Mucosa of stomach (tissue), 1 donor: ENCODE results near the gene LMTK2.

ENCODE experiments used
- H3K27me3 ChIP-seq: one replicate; pipeline ENCODE4 v1.7.0; 2013; ENCODE audit warnings: mild to moderate bottlenecking, low read length; ENCODE audit not compliant: control insufficient read depth, insufficient read depth
- H3K36me3 ChIP-seq: one replicate; pipeline ENCODE4 v1.7.0; 2013; ENCODE audit warnings: low read length; ENCODE audit not compliant: control insufficient read depth, insufficient read depth
- H3K4me1 ChIP-seq: one replicate; pipeline ENCODE4 v1.7.0; 2013; ENCODE audit warnings: mild to moderate bottlenecking, low read length; ENCODE audit not compliant: control insufficient read depth, insufficient read depth
- H3K4me3 ChIP-seq: one replicate; pipeline ENCODE4 v1.7.0; 2013; ENCODE audit warnings: low read length
- H3K9ac ChIP-seq: one replicate; pipeline ENCODE4 v1.7.0; 2013; ENCODE audit warnings: mild to moderate bottlenecking, low read length, moderate library complexity
- H3K9me3 ChIP-seq: one replicate; pipeline ENCODE4 v1.7.0; 2013; ENCODE audit warnings: mild to moderate bottlenecking, low read length, moderate library complexity; ENCODE audit not compliant: control insufficient read depth
- donor health status: Pancreatic carcinoma.

Gene LMTK2

DNA sequence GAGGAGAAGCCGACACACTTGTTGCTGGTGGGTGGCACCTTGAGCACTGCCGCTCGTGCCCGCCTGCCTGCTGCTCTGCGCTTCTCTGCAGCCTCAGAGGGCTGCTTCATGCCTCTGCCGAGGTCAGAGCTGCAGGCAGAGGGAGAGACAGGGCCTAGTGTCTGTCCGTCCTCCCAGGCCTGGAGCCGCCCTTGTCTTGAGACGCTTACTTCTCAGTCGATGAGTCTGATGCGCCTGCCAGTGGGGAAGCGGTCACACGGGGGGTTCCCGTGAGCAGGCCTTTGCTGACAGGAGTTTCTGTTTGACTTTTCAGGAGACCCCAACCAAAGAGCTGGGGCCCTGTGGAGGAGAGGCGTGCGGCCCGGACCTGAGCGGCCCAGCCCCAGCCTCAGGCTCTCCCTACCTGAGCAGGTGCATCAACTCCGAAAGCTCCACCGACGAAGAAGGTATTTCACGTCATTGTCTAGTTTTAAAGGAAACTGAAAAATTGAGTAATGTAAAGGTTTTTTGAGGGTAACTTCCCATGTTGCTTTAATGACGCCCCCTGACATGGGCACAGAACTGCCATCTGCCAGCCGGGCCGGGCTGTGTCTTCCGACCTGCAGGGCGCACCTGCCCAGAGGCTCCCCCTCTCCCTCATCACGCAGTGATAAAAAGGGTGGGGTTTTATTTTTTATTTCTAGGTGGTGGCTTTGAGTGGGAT, 96.8 kb downstream of the LMTK2 start:
- Histone ChIP-seq H3K36me3 (no peaks in the 10 kb centered on the region), H3K9ac (no peak overlapping the region), H3K9me3 (no peaks in the 10 kb centered on the region)

DNA sequence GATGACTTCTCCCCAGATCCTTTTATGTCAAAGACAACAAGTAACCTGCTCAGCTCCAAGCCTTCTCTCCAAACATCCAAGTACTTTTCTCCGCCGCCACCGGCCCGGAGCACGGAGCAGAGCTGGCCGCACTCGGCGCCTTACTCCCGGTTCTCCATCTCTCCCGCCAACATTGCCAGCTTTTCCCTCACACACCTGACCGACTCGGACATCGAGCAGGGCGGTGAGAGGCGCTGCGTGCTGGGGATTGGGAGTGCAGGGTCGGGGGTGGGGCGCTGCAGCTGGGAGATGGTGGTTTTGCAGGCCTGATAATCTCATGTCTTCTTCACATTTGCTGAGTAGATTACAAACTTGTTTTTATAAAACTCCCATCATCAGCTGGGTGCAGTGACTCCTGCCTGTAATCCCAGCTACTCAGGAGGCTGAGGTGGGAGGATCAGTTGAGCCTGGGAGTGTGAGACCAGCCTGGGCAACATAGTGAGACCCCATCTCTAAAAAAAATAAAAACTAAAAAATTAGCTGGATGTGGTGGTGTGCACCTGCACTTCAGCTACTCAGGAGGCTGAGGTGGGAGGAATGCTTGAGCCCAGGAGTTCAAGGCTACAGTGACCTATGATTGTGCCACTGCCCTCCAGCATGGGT, 97.4 kb downstream of the LMTK2 start:
- Histone ChIP-seq H3K9me3 (no peaks in the 10 kb centered on the region), H3K27me3 (no peaks in the 10 kb centered on the region), H3K9ac (no peak overlapping the region), H3K36me3 (no peaks in the 10 kb centered on the region), H3K4me1 (peaks cover 12% of the 10 kb centered on the region), H3K4me3 (no peak overlapping the region)

More for the DNA sequence above, 96.8 kb downstream of the LMTK2 start:
- Histone ChIP-seq H3K4me3 (no peak overlapping the region), H3K4me1 (peaks cover 12% of the 10 kb centered on the region), H3K27me3 (no peaks in the 10 kb centered on the region)

DNA sequence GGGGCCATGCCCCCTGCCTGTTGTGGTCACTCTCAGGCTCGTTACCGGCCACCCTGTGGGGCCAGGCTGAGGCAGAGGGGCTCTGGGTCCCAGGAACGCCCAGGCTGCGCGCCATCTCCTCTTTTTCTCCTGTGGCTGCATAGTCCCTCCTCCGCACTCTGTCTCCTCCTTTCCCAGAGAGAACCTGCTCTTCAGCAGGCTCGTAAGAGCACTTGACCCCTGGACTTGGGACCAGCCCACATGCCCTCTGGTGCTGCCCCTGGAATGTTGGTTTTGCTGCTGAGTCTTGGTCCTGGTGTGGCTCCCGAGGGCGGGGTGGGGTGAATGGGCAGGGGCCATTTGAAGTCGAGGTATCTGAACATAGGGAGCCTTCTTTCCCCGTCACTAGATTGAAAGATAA, 98.0 kb downstream of the LMTK2 start:
- no peaks in the 10 kb centered on the region for H3K27me3 ChIP-seq
- no peaks in the 10 kb centered on the region for H3K36me3 ChIP-seq
- peaks cover 12% of the 10 kb centered on the region for H3K4me1 ChIP-seq
- H3K4me3 ChIP-seq, result no peak overlapping the region
- H3K9me3 ChIP-seq, result no peaks in the 10 kb centered on the region
- H3K9ac ChIP-seq, result no peak overlapping the region

DNA sequence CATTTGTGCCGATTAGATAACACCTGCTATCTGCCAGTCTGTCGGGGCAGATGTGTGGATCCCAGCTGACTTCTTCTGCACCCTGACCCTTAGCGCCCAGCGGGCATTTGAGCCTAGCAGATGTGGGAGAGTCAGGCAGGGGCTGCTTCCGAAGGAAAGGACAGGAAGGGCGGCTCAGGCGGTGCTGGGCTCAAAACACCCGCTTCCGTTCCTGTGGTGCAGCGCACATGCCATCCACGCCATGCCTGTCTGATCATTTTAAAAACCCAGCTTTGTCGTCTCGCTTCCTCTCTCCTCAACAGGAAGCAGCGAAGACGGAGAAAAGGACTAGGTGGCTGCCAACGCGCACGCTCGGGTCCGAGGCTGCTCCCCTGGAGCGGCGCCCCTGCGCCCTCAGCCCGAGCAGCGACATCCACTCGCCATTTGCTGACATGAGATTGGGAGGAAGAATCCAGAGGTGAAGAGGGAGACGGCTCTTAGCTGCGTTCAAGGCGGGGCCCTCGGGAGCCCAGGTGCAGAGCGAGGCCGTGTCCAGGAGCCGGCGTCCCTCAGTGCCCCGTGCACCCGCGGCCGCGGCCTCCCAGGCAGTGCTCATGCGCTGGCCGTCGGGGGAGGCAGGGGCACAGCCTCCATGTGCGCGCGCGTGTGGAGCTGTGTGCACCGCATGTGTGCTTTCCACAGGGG, 98.6 kb downstream of the LMTK2 start:
- H3K4me1 ChIP-seq, result peaks cover 12% of the 10 kb centered on the region
- H3K4me3 ChIP-seq, result no peak overlapping the region
- H3K9ac ChIP-seq, result no peak overlapping the region
- H3K27me3 ChIP-seq, result no peaks in the 10 kb centered on the region
- no peaks in the 10 kb centered on the region for H3K9me3 ChIP-seq
- no peaks in the 10 kb centered on the region for H3K36me3 ChIP-seq

DNA sequence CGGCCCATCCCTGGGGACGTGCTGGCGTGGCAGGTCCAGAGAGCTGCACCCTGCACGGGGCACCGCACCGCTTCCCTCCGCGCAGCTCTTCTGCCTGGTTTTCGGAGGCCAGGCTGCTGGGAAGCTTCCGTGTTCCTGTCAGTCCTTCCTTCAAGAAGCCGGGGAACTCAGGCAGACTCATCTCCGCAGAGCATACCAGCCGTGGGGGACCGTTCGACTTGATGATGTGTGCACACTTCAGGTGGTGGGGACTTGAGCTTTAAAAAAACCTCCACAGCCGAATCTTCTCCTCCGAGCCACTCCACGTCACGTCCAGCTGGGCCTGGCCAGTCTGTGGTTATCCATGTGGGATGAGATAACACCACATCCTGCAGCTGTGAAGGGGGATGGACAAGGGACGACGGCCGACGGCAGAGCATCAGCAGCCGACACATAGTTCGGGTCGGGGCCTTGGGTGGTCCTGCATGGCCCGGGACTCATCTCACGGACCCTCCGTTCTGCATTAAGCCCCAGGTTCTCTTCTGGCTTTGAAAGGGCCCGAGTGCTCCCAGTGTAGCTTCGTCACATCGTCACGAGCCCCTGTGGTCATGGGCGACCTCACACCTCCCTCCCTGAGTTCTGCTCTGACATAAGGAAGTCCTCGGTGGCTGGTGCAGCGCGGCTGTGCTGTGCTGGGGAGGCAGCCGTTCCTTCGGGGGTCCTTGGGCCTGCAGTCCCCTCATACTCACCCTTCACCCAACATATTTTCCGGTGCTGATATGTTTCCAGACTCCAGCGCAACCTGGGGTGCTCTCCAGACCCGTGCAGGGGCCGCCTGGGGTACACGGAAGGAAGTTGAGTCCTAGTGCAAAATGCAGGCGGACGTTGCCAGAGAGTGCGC, 100.0 kb downstream of the LMTK2 start:
- no peaks in the 10 kb centered on the region for H3K36me3 ChIP-seq
- no peak overlapping the region for H3K9ac ChIP-seq
- no peak overlapping the region for H3K4me3 ChIP-seq
- H3K9me3 ChIP-seq, result no peaks in the 10 kb centered on the region
- H3K27me3 ChIP-seq, result no peaks in the 10 kb centered on the region
- peaks cover 12% of the 10 kb centered on the region for H3K4me1 ChIP-seq

DNA sequence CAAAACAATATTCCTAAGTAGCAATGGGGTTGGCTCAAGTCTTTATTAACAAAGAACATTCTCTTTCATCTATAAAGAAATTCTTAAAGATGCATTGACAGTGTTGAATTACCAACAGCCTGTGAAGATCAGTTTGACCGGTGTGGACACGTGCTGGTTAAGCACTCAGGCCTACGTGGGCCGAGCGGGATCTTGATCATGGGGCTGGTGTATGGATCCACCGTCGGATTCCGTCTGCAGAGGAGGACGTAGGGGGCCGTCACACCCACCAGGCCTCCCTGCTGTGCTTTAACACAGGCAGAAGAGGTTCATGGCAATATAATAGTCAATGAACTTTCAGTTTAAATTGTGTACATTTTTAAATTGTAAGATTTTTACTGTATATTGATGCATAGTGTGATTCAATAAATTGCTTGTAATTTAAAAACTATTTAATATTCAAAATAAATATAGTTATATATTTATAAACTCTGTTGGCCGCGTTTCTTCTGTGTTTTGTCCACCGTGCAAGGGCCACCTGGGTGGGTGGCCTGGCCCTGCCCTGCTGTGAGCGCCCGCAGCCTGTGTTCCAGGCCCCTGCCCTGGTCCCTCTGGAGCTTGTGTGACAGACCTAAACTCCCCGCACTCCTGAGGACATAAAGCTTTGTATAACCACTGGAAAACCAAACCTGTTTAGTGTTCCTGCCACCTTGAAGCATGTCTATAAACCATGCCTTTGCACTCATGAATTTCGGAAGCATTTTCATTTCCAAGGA, 102.7 kb downstream of the LMTK2 start:
- H3K4me1 ChIP-seq, result peaks cover 14% of the 10 kb centered on the region
- no peak overlapping the region for H3K4me3 ChIP-seq
- H3K27me3 ChIP-seq, result no peaks in the 10 kb centered on the region
- H3K9ac ChIP-seq, result no peak overlapping the region
- no peaks in the 10 kb centered on the region for H3K36me3 ChIP-seq
- H3K9me3 ChIP-seq, result no peaks in the 10 kb centered on the region

DNA sequence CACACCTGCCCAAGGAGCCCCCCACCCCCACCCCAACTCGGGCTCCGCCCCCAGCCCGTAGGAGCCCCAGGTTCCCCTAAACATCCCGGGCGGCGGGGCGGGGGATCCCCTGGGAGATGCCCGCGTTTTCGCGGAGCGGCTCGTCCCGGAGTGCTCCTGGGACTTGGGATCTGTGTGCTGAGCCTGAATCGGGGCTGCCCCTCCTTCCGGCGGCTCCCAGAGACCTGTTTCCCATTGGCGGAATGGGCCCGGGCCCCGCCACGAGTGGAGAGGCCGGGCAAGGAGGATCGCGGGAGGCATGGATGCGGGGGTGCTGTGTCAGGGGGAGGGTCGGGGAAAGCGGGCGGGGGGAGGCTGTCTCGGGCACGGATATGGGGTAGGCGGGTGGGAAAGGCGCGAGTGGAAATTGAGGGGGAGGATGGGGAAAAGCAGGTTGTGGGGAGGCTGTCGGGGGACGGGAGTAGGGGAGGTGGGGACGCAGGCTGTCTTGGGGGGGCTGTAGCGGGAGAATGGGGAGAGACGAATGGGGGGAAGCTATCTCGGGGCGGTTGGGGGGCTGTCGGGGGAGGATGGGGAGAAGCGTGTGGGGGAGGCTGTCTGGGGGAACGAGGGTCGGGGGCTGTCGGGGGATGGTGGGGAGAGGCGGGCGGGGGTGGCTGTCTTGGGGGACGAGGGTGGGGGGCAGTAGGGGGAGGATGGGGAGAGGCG, 104.0 kb downstream of the LMTK2 start:
- no peaks in the 10 kb centered on the region for H3K27me3 ChIP-seq

DNA sequence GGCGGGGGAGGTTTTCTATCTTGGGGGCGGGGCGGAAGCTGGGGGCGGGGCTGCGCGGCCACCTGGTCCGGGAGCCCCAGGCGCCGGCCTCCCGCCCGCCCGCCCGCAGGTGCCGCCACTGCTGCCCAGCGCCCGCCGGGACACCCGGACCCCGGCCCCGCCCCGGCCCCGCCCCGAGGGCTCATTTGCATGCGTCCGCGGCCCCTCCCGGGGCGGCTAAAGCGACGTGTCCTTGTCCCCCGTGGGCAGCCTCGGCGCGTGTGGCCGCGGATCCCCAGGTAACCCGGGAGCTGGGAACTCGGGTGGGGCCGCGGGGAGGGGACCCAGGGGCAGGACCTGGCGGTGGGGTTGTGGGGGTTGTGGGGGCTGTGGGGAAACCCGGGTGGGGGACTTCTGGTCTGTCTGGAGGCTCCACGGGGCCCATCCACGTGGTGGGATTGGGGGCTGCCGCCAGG, 104.6 kb downstream of the LMTK2 start, which contains the start of gene BHLHA15:
Gene BHLHA15 (plus strand): TSS at position 219 of the 455 bp plus-strand sequence. CDS start 871 bp downstream, outside the sequence.
- Histone ChIP-seq H3K9me3 (no peaks in the 10 kb centered on the region), H3K27me3 (no peaks in the 10 kb centered on the region), H3K9ac (peak within 1 kb of the TSS; percentile 50), H3K4me3 (no peak within 1 kb of the TSS), H3K4me1 (peaks cover 11% of the 10 kb centered on the region), H3K36me3 (no peaks in the 10 kb centered on the region)

More for the DNA sequence above, 104.0 kb downstream of the LMTK2 start:
- Histone ChIP-seq H3K9me3 (no peaks in the 10 kb centered on the region), H3K9ac (no peak overlapping the region), H3K4me3 (no peak overlapping the region), H3K4me1 (peaks cover 11% of the 10 kb centered on the region), H3K36me3 (no peaks in the 10 kb centered on the region)

DNA sequence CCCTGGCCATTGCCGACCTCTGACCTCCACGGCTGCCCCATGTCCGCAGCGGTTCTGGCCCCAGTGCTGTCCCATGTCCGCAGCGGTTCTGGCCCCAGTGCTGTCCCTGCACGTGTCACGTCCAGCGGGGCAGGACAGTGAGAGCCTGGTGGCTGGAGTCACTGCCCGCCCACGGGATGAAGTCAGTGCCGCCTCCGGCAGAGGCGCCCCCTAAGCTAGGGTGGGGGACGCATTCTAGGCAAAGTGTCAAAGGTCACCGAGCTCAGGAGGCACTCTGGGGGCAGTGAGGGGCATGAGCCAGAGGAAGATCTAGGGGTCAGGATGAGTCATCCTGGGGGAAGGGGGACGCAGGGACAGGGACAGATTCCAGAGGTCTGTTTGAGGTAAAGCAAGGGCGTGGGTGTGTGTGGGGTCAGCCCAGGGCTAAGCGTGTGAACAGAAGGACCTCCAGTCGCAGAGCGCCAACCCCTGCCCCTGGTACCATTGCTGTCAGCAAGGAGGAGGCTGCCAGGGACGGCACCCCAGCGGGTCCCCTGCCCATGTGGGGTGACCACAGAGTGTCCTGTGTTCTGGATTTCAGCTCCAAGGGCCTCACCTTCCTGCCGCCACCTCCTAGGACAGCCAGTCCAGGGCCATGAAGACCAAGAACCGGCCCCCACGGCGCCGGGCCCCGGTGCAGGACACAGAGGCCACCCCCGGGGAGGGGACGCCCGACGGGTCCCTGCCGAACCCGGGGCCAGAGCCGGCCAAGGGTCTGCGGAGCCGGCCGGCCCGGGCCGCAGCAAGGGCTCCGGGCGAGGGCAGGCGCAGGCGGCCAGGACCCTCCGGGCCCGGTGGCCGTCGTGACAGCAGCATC, 105.2 kb downstream of the LMTK2 start:
- Histone ChIP-seq H3K4me3 (no peak overlapping the region), H3K9me3 (no peaks in the 10 kb centered on the region), H3K4me1 (peaks cover 11% of the 10 kb centered on the region), H3K36me3 (no peaks in the 10 kb centered on the region), H3K9ac (peak overlapping the region; percentile 50), H3K27me3 (no peaks in the 10 kb centered on the region)

DNA sequence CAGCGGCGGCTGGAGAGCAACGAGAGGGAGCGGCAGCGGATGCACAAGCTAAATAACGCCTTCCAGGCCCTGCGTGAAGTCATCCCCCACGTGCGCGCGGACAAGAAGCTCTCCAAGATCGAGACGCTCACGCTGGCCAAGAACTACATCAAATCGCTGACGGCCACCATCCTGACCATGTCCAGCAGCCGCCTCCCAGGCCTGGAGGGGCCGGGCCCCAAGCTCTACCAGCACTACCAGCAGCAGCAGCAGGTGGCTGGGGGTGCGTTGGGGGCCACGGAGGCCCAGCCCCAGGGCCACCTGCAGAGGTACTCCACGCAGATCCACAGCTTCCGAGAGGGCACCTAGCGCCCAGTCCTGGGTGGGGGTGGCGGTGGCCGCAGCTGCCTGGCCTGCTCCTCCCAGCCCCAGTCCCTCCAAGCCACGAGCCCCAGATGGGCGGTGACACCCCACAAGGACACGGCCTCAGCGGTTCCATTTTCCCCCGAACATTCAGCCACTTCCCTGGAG, 105.9 kb downstream of the LMTK2 start:
- H3K36me3 ChIP-seq, result no peaks in the 10 kb centered on the region
- H3K9me3 ChIP-seq, result no peaks in the 10 kb centered on the region
- H3K27me3 ChIP-seq, result no peaks in the 10 kb centered on the region
- H3K4me3 ChIP-seq, result no peak overlapping the region
- peaks cover 13% of the 10 kb centered on the region for H3K4me1 ChIP-seq
- H3K9ac ChIP-seq, result no peak overlapping the region
